HL-60 (cell line): ENCODE measurements around the gene TMEM72.

Source experiments
- CTCF ChIP-seq: IDR thresholded peaks from one replicate; pipeline ENCODE4 v1.5.1; 2011; ENCODE audit warnings: low read length, control low read depth, inconsistent platforms; ENCODE audit not compliant: insufficient read depth
- GABPA ChIP-seq: IDR thresholded peaks from 2 replicates; pipeline ENCODE4 v1.6.1; 2012; ENCODE audit warnings: low read depth
- POLR2AphosphoS5 ChIP-seq: IDR thresholded peaks from 2 replicates; pipeline ENCODE4 v1.6.1; 2012; ENCODE audit warnings: low read depth

- TF ChIP-seq CTCF, result no peak
- no peak for TF ChIP-seq POLR2AphosphoS5
- TF ChIP-seq GABPA, result no peak
These were observed 28.7 kb downstream of the TMEM72 start for GRCh38 chr10:44939691-44940401.
